GM10266 (cell line): ENCODE results near the gene KLHDC7B.
A peak's percentile ranks its signal among the peaks of the same experiment; 100 is the strongest.

ENCODE experiments used
- DNase-seq: peaks from one replicate; pipeline ENCODE4 v3.0.0; 2012; ENCODE audit errors: extremely low spot score
- CTCF ChIP-seq: IDR thresholded peaks from 2 replicates; pipeline ENCODE4 v1.5.1; 2012; ENCODE audit warnings: mild to moderate bottlenecking, low read depth; ENCODE audit not compliant: control insufficient read depth, insufficient read depth; ENCODE audit errors: missing control alignments

Gene KLHDC7B

DNA sequence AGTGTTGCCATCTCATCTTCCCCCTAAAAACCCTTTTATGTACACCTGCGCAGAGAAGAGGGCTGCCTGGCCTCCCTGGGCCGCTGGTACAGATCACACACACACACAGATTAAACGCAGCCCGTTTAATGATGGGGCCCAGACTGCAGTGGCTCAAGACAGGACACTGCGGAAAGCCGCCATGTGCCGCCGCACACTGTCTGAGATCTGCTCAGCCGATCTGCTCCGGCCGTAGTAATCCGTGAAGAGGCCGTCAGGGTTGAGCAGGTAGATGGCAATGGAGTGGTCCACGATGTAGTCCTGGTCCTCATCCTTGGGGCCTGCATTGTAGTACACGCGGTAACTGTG, 22.3 kb upstream of the KLHDC7B start:
- DNase-seq: no peak
- no peak for TF ChIP-seq CTCF

DNA sequence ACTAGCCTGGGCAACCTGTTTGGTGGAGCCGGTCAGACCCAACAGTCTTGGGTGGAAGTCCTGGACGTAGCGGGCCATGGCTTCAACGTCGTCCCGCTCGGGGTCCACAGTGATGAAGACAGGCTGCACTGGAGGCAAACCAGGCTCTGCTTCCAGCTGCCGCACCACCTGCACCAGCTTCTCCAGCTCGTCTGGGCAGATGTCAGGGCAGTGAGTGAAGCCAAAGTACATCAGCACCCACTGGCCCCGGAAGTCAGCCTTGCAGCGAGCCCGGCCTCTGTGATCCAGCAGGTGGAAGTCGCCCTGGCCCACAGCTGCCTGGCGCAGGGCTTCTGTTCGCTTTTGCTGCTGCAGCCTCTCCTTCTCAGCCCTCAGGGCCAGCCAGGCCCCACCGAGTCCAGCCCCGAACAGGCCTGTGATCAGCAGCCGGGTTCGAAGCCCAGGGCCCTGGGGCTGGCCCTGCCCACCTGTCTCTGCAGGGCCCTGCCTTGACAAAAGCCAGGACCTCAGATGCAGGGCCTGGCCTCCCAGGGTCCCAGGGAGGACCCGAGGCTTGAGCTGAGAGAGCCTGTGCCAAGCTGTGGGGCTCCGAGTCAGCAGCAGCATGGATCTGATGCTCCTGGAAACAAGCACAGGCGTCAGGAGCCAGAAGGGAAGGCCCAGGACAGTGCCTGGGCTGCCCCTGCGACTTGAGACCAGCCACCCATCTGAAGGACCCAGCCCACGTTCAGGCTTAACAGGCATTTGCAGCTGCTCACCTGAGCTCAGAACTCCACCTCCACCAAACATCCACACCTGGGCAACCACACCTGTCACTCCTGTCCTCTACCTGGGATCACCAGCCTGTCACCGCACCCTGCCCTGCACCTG, 21.7 kb upstream of the KLHDC7B start:
- no peak for TF ChIP-seq CTCF
- no peak for DNase-seq

GRCh38 chr22:50524676-50525103, 21.0 kb upstream of the KLHDC7B start:
- no peak for TF ChIP-seq CTCF
- no peak for DNase-seq

GRCh38 chr22:50525104-50525857, 20.4 kb upstream of the KLHDC7B start, which contains the start of gene SCO2:
Gene SCO2 (minus strand): TSS chr22:50525598. CDS start chr22:50524411, 1,187 bp downstream.
- DNase-seq: peak; percentile 99
- TF ChIP-seq CTCF: peak; percentile 86

- TF ChIP-seq CTCF: no peak
- no peak for DNase-seq
Observed at GRCh38 chr22:50525858-50526107, 19.9 kb upstream of the KLHDC7B start.

GRCh38 chr22:50526108-50526833, 19.4 kb upstream of the KLHDC7B start:
- peak; percentile 92 for DNase-seq
- peak; percentile 83 for TF ChIP-seq CTCF
